Naive B cell (primary cell): ENCODE measurements around the gene METTL3. TPM values are rescaled to one million over a fixed set of nuclear protein-coding genes. Genes with fewer than 3 reads are reported as not detected.

Experiments used
- polyA plus RNA-seq, 6 donors: library from polyadenylated mRNA; unstranded; fragments of 300-500 nt; fragmentation: Illumina TruSeq; gene quantifications; one replicate each; pipeline ENCODE4 v1.2.3, GENCODE V29; 2021; ENCODE audit warnings: low read depth in 6 of 6

Gene METTL3
- polyA plus RNA-seq, 6 donors from 2014 or later, result 16.4 to 26.5 (median 24.5) TPM

Other genes starting within 250 kb of the METTL3 start
- 1,000 to 10,000 TPM in 2 of 6 donors, 100 to 1,000 TPM in 4; 797 to 1,243 (median 873) TPM for gene HNRNPC, start 241.9 kb downstream of the METTL3 start, polyA plus RNA-seq
- under 1 TPM in 1 of 6 donors, not detected in 5; 0.26 TPM for gene RPGRIP1, start 231.3 kb downstream of the METTL3 start, polyA plus RNA-seq
- 10 to 100 TPM; 72.4 to 94.8 (median 77.8) TPM for gene SUPT16H, start 127.3 kb downstream of the METTL3 start, polyA plus RNA-seq
- 10 to 100 TPM; 15.0 to 57.3 (median 33.3) TPM for gene CHD8, start 55.2 kb downstream of the METTL3 start, polyA plus RNA-seq
- gene RAB2B, start 34.4 kb downstream of the METTL3 start, polyA plus RNA-seq, result 10 to 100 TPM; 11.6 to 16.9 (median 15.0) TPM
- gene TOX4, start 34.1 kb downstream of the METTL3 start, polyA plus RNA-seq, result 100 to 1,000 TPM in 2 of 6 donors, 10 to 100 TPM in 4; 59.6 to 110 (median 93.2) TPM
- 1 to 10 TPM in 1 of 6 donors, under 1 TPM in 3, not detected in 2; 0.17 to 1.1 (median 0.53) TPM for gene SALL2, start 15.0 kb upstream of the METTL3 start, polyA plus RNA-seq
- gene OR10G3, start 68.7 kb upstream of the METTL3 start, polyA plus RNA-seq, result not detected
- not detected for gene OR10G2, start 123.6 kb upstream of the METTL3 start, polyA plus RNA-seq
- gene OR4E2, start 142.5 kb upstream of the METTL3 start, polyA plus RNA-seq, result not detected
- not detected for gene OR4E1, start 162.5 kb upstream of the METTL3 start, polyA plus RNA-seq